ENCODE measurements around the gene TENM4. TPM values are rescaled to one million over a fixed set of nuclear protein-coding genes. Genes with fewer than 3 reads are reported as not detected.

TENM4 gene
- total RNA-seq, 4 donors from 2014 or later, result 31.4 to 44.5 (median 38.0) TPM

DNA sequence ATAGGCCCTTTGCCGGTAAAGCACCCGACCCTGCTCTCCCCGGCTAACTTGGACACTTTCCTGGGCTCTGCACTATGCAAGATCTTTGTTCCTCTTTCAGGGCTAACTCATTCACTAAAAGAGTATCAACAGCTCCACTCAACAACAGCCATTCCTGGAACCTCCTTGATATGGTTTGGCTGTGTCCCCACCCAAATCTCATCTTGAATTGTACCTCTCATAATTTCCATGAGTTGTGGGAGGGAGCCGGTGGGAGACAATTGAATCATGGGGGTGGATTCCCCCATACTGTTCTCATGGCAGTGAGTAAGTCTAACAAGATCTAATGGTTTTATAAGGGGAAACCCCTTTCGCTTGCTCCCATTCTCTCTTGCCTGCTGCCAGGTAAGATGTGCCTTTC, 330.0 kb downstream of the TENM4 start:
- Histone ChIP-seq H3K27me3 (no peaks in the 10 kb centered on the region), H3K4me3 (no peak overlapping the region), H3K4me1 (no peaks in the 10 kb centered on the region), H3K9me3 (no peaks in the 10 kb centered on the region), H3K27ac (no peak overlapping the region), H3K36me3 (no peaks in the 10 kb centered on the region)
- no peak for TF ChIP-seq CTCF (IDR thresholded peaks at IDR 0.05)
- no peak for TF ChIP-seq POLR2AphosphoS5 (IDR thresholded peaks at IDR 0.05)
- TF ChIP-seq POLR2A (IDR thresholded peaks at IDR 0.05), result no peak
- no peak for TF ChIP-seq EP300 (IDR thresholded peaks at IDR 0.05)
- 82% methylated on average over 5 of the region's 5 CpGs for WGBS
- no peak for DNase-seq (ENCODE audit: low spot score in 2 of 2)

- no peak for TF ChIP-seq CTCF (IDR thresholded peaks at IDR 0.05)
- TF ChIP-seq POLR2AphosphoS5 (IDR thresholded peaks at IDR 0.05), result no peak
- no peak for TF ChIP-seq POLR2A (IDR thresholded peaks at IDR 0.05)
- no peak for TF ChIP-seq EP300 (IDR thresholded peaks at IDR 0.05)
- no peaks in the 10 kb centered on the region for H3K36me3 ChIP-seq
- no peaks in the 10 kb centered on the region for H3K9me3 ChIP-seq
- H3K4me1 ChIP-seq, result no peaks in the 10 kb centered on the region
- WGBS, result 54% methylated on average over 3 of the region's 3 CpGs
- H3K27ac ChIP-seq, result no peak overlapping the region
- DNase-seq (ENCODE audit: low spot score in 2 of 2), result no peak
- H3K27me3 ChIP-seq, result no peaks in the 10 kb centered on the region
- H3K4me3 ChIP-seq, result no peak overlapping the region
Observed at GRCh38 chr11:79110321-79110720, 330.5 kb downstream of the TENM4 start.

- Histone ChIP-seq H3K4me3 (no peak overlapping the region), H3K4me1 (no peaks in the 10 kb centered on the region), H3K27ac (no peak overlapping the region), H3K36me3 (no peaks in the 10 kb centered on the region), H3K27me3 (no peaks in the 10 kb centered on the region), H3K9me3 (no peaks in the 10 kb centered on the region)
- DNase-seq (ENCODE audit: low spot score in 2 of 2), result no peak
- 86% methylated on average over 7 of the region's 7 CpGs for WGBS
- no peak for TF ChIP-seq CTCF (IDR thresholded peaks at IDR 0.05)
- TF ChIP-seq POLR2AphosphoS5 (IDR thresholded peaks at IDR 0.05), result no peak
- no peak for TF ChIP-seq POLR2A (IDR thresholded peaks at IDR 0.05)
- TF ChIP-seq EP300 (IDR thresholded peaks at IDR 0.05), result no peak
Observed at GRCh38 chr11:79108851-79109250, 332.0 kb downstream of the TENM4 start.

DNA sequence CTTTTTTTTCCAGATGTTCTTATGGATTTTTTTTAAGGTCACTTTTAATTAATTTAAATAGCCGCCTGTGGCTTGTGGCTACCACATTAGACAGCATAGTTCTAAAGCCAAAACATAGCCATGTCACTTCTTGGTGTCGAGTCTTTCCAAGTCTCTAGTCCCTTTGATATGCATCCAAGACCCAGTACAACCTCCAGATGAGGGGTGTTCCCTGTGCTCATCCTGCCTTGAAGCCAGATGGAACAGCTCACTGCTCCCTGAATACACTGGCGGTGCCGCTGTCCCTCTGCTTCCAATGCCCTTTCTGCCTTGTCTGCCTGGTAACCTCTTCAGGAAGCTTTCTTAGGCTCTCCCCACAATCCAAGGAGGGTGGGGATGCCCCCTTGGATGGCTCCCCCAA, 338.0 kb downstream of the TENM4 start:
- no peaks in the 10 kb centered on the region for H3K9me3 ChIP-seq
- no peak for DNase-seq (ENCODE audit: low spot score in 2 of 2)
- TF ChIP-seq POLR2A (IDR thresholded peaks at IDR 0.05) (no peak), EP300 (IDR thresholded peaks at IDR 0.05) (no peak), CTCF (IDR thresholded peaks at IDR 0.05) (no peak), POLR2AphosphoS5 (IDR thresholded peaks at IDR 0.05) (no peak)
- no peak overlapping the region for H3K27ac ChIP-seq
- no peaks in the 10 kb centered on the region for H3K27me3 ChIP-seq
- 51% methylated on average over 4 of the region's 4 CpGs for WGBS
- no peak overlapping the region for H3K4me3 ChIP-seq
- H3K36me3 ChIP-seq, result no peaks in the 10 kb centered on the region
- H3K4me1 ChIP-seq, result peaks cover under 1% of the 10 kb centered on the region

DNA sequence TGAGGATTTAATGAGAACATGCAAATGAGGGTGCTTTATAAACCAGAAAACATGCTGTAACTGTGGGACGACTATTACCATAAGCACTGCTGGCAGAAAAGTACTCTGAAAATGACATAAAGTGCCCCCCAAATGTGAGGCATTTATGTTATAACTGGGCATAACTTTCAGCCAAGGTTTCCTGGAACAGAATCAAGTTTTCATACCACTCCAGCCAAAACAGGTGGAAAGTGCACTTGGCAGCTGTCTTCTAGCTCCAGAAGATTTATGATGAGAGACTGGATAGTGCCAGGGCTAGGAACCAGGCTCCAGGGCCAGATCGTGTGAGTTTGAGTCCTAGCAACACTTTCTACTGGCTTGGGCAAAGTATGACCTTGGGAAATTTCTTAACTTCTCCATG, 339.2 kb downstream of the TENM4 start:
- no peaks in the 10 kb centered on the region for H3K36me3 ChIP-seq
- 53% methylated on average over 2 of the region's 2 CpGs for WGBS
- TF ChIP-seq POLR2A (IDR thresholded peaks at IDR 0.05), result no peak
- no peak for TF ChIP-seq CTCF (IDR thresholded peaks at IDR 0.05)
- no peaks in the 10 kb centered on the region for H3K9me3 ChIP-seq
- peaks cover 12% of the 10 kb centered on the region for H3K4me1 ChIP-seq
- DNase-seq (ENCODE audit: low spot score in 2 of 2), result no peak
- H3K4me3 ChIP-seq, result no peak overlapping the region
- H3K27ac ChIP-seq, result no peak overlapping the region
- no peaks in the 10 kb centered on the region for H3K27me3 ChIP-seq
